Stimulated activated CD4-positive, alpha-beta T cell treated with anti-CD3 and anti-CD28 coated beads, Interleukin-4, amount 100 ng/mL, for 24 hours (primary cell): ENCODE measurements around the gene EPOP.

Experiments used
- DNase-seq: peaks from one replicate; pipeline ENCODE4 v3.0.0-alpha.2; 2020

The EPOP gene

GRCh38 chr17:38674749-38675615, at the start of gene EPOP:
Gene EPOP (minus strand): TSS chr17:38674957. CDS start chr17:38674495, 462 bp downstream.
- DNase-seq: peak; percentile 91

GRCh38 chr17:38721802-38722201, 47.0 kb upstream of the EPOP start:
- DNase-seq: no peak

DNA sequence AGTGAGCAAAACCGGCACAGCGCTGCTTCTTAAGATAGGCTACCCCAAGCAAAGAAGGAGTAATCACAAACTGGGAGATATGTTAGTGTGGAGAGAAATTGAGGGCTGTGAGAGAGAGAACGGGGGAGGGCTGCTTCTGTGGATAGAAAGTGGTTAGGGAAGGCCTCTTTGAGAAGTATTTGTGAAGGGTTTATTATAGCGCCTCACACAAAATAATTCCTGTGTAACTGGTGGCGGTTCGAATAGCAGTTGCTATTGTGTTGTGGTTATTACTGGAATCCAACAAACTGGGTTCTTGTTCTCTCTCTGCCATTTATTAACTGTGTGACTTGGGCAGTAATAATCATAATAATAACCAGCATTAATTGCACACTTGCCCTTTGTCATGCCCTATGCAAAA, 46.2 kb upstream of the EPOP start:
- DNase-seq: no peak

DNA sequence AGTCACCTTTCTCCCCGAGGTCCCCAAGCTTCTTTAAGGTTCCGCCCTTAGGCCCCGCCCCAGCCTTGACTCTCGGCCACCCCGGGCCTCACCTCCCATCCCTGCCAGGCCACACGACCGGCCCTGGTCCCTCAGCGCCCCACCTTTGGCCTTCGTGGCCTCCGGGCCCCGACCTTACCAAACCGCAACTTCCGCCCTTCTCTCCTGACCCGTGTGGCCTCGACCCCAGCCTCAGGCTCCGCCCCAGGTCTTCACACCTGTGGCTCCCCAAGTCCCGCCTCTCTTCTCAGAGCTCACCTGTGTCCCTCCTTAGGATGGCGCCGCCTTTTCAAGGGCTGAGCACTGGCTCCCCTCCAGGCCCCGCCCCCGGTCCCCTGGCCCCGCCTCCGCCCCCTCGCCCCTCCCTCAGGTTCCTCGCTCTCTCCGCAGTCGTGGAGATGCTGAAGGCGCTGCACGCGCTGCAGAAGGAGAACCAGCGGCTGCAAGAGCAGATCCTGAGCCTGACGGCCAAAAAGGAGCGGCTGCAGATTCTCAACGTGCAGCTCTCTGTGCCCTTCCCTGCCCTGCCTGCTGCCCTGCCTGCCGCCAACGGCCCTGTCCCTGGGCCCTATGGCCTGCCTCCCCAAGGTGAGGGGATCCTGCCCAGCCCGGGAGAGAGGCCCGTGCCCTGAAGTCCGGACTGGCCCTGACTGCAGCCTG, 45.3 kb upstream of the EPOP start:
- DNase-seq: no peak

GRCh38 chr17:38719289-38719942, 44.7 kb upstream of the EPOP start:
- no peak for DNase-seq

DNA sequence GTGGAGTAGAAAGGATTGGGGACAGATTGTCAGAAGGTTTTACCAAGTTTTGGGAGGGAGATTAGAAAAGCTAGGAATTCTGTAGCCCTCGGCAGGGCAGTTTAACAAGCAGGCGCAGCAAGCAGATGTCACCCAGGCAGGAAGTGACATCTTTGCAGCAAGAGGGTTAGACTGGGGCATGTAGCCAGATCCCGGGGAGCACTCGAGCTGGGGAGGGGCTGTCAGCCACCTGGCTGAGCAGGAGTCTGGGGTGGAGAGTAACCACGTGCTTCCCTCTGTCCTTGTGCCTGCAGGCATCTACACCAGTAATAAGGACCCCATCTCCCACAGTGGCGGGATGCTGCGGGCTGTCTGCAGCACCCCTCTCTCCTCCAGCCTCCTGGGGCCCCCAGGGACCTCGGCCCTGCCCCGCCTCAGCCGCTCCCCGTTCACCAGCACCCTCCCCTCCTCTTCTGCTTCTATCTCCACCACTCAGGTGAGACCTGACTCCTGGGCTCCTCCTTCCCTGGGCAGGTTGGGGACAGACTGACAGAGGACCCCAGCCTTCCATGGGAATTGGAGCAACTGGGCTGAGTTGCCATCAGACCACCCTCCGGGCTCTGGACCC, 42.5 kb upstream of the EPOP start:
- DNase-seq: no peak

DNA sequence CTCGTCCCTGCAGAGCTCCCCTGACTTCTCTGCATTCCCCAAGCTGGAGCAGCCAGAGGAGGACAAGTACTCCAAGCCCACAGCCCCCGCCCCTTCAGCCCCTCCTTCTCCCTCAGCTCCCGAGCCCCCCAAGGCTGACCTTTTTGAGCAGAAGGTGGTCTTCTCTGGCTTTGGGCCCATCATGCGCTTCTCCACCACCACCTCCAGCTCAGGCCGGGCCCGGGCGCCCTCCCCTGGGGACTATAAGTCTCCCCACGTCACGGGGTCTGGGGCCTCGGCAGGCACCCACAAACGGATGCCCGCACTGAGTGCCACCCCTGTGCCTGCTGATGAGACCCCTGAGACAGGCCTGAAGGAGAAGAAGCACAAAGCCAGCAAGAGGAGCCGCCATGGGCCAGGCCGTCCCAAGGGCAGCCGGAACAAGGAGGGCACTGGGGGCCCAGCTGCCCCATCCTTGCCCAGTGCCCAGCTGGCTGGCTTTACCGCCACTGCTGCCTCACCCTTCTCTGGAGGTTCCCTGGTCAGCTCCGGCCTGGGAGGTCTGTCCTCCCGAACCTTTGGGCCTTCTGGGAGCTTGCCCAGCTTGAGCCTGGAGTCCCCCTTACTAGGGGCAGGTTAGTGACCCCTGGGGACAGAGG, 41.7 kb upstream of the EPOP start:
- no peak for DNase-seq

GRCh38 chr17:38715216-38715943, 40.6 kb upstream of the EPOP start:
- DNase-seq: no peak

DNA sequence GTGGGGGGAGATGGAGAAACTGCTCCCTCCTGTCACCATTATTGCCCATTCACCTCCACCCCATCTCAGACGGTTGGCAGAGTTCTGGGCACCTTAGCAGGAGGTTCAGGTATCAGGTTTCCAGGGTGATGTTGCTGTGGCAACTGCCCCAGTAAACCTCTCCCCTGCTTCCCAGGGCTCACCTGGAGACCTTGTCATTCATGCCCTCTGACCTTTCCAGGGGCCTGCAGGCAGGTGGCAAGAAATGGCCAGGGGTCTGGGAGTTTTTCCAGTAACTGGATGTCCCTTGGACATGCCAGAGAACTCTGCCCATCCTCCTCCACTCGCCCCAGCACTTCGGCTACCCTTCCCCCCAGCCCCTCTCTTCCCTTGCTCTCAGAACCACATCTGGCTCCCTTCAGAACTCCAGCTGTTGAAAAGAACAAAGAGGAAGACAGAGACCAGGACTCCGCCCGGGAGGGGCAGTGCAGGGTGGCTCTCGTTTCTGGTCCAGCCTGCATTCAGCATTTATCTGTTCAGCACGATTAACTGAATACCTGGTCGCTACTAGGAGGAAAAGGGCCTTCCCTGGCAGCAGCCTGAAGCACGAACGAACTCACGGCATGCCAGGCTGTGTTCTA, 38.8 kb upstream of the EPOP start:
- no peak for DNase-seq

DNA sequence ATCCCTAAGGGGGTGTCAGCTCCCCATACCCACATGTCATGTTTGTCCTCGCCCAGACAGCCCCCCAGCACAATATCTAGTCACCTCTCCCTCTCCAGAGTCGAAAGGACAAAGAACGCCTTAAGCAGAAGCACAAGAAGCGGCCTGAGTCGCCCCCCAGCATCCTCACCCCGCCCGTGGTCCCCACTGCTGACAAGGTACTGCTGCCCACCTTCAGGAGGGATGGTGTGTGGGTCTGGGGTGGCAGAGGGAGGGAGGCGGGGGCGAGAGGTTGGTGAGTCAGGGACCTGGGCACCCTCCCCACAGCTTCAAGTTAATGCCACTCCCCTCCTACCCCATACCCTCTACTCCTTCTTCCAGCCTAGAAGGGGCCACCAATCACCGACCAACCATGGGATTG, 37.8 kb upstream of the EPOP start:
- no peak for DNase-seq

DNA sequence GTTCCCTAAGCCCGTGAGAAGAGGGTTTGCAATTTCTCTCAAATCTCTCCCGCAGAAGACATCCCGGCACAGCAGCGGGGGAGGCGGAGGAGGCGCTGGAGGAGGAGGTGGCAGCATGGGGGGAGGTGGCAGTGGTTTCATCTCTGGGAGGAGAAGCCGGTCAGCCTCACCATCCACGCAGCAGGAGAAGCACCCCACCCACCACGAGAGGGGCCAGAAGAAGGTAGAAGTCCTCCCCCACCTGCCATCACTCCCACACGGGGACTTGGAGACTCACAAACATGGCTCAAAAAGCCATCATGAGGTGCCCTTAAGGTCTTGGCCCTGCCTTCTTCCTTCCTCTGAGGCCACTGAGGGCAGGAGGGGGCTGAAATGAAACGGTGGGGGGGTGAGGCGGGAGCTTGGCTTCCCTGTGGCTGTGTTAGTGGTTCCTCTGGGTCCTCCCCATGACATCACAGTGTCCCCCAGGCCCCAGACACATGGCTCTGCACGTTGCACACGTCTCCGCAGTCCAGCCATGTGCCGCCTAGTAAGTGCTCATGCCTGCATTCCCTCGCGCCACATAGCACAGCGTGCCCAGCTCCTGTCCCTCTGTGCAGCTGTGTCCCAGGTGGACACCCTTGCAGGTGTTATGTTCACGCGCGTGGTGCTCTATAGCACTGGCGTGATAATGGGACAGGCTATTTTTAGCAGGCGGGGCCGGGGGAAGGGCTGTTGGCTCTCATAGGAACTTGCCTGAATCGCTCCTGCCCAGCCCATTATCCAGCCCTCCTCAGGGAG, 37.2 kb upstream of the EPOP start:
- no peak for DNase-seq

GRCh38 chr17:38710985-38711384, 36.2 kb upstream of the EPOP start:
- DNase-seq: no peak

DNA sequence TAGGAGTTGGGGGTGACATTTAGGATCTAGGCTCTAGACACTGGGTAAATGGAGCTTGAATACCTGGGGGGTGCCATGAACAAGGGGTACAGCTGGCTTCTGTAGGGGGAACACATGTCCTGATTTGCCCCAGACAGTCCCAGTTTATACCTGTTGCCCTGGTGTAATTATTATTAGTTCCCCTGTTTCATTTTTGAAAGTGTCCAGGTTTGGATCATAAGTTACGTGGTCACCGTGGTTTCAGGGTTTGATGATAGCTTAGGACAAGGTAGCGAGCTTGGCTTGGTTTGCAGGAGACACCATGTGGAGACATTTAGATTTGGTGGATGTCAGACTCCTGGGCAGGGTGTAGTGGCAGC, 35.8 kb upstream of the EPOP start:
- DNase-seq: no peak

GRCh38 chr17:38709864-38710603, 35.3 kb upstream of the EPOP start:
- DNase-seq: no peak

DNA sequence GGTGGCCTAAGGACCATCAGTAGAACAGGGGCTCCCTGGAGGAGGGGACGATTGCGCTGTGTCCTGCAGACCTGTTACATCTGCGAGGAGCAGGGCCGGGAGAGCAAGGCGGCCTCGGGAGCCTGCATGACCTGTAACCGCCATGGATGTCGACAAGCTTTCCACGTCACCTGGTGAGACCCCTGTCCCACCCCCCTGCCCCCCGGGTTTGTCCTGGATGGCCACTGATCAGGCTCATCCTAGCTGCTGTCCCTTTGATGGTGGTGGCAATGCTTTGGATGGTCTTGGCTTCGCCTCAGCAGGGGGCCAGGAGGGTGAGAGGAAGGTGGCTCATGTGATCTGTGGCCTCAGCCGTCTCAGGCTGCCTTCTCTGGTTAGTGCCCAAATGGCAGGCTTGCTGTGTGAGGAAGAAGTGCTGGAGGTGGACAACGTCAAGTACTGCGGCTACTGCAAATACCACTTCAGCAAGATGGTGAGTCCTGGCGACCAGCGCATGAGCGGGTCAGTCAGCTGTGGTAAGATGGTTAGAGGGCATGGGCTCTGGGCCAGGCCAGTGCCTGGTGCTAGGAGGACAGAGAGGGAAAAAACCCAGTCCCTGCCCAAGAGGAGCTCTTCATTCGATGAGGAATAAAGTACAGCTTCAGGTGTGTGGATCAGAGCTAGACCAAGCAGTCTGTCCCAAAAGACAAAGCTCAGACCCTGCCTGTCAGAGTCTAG, 34.5 kb upstream of the EPOP start:
- no peak for DNase-seq

DNA sequence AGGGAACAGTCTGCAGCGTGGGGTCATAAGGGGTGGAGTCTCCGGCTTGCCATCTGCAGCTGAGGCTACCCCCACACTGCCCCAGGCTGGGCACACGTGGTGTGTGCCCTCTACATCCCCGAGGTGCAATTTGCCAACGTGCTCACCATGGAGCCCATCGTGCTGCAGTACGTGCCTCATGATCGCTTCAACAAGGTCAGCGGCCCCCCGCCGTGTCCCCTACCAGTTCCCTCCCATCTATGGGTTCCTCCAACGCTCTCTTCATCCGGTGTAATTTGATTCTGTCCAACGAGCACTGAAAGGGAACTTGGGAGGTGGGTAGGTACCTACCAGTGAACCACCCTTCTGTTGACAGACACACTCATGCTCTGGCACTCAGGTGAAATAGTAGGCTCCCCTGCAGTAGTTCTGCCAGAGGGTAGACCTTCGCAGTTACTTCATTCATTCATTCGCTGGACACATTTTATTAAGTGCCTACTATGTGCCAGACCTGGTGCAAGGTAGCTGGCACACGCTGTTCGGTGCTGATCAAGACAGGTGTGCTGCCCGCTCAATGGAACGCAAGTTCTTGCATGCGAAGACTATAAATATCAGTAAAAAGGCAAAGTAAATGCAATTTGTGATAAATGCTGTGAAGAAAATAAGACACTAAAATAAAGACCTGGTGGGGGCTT, 33.1 kb upstream of the EPOP start:
- DNase-seq: no peak

GRCh38 chr17:38706505-38707216, 31.9 kb upstream of the EPOP start:
- peak; percentile 41 for DNase-seq

DNA sequence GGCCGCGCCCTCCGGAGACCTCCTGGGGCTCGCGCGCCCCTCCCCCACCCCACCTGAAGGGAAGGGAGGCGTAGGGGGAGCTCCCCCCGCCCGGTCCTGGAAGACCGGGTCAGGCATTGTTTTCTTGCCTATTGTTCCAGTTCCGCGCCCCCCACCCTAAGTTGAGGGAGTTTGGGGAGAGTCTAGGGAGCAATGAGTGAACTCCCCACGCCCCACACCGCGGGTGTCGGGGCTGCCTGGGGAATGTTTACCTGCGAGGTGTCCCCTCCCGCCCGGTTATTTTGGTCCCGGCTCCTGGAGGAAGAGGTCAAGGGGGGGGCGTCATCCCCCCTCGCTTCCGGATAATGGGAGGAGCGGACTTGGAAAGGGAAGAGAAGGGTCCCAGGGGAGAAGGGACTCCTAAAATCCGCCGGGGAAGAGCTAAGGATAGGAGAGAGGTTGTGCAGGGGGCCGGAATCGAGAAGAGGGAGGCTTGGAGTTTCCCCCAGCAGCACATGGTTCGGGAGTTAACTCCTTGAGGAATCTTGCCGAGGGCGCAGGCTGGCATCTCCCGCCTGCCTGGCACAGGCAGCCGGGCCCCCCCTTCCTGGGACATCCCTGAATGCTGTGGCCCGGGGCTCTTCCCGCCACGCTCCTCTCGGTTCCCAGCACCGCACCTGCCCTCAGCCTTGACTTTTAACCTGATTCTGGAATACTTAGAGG, 31.2 kb upstream of the EPOP start:
- peak; percentile 41 for DNase-seq
